K562 (cell line): Measurements from ENCODE around the gene SYVN1. TPM values are rescaled to one million over a fixed set of nuclear protein-coding genes. Genes with fewer than 3 reads are reported as not detected.

Source experiments
- BCOR ChIP-seq: fragments of 450-650 bp; IDR thresholded peaks from 2 replicates; pipeline ENCODE4 v1.6.1; 2016
- BRF2 ChIP-seq: IDR thresholded peaks from 3 replicates; pipeline ENCODE4 v1.6.1; 2011; ENCODE audit warnings: borderline replicate concordance, mild to moderate bottlenecking; ENCODE audit not compliant: insufficient read length, insufficient read depth
- CTCF ChIP-seq, 3 experiments: IDR thresholded peaks in 2 of 3; conservative IDR thresholded peaks in 1 of 3; 2 replicates each; pipeline ENCODE4 v1.5.1; 2011 to 2012; ENCODE audit warnings: low read length in 3 of 3, mild to moderate bottlenecking in 3 of 3, control low read depth in 2 of 3, improper control_type of control experiment in 1 of 3, inconsistent platforms in 1 of 3, low read depth in 1 of 3, mixed read lengths in 1 of 3, moderate library complexity in 1 of 3; ENCODE audit not compliant: insufficient read depth in 2 of 3
- DLX4 ChIP-seq: fragments of 250-450 bp; sonication (Bioruptor Pico); IDR thresholded peaks from 2 replicates; pipeline ENCODE4 v1.6.1; 2021; ENCODE audit warnings: mild to moderate bottlenecking
- E2F8 ChIP-seq: fragments of 450-650 bp; IDR thresholded peaks from 2 replicates; pipeline ENCODE4 v1.7.1; 2018; ENCODE audit warnings: mild to moderate bottlenecking, low read depth; ENCODE audit not compliant: partially characterized antibody
- ELK3 ChIP-seq: fragments of 450-650 bp; formaldehyde crosslinking; IDR thresholded peaks from 2 replicates; pipeline ENCODE4 v1.4.0; 2020; ENCODE audit warnings: mild to moderate bottlenecking
- IRF9 ChIP-seq: fragments of 450-650 bp; IDR thresholded peaks from 2 replicates; pipeline ENCODE4 v1.6.1; 2016; ENCODE audit warnings: missing biosample characterization, missing genetic modification characterization
- JUND ChIP-seq, 2 experiments: IDR thresholded peaks; 2 replicates in 1 of 2; 3 replicates in 1 of 2; pipeline ENCODE4 v1.6.1; 2011; ENCODE audit warnings: borderline replicate concordance in 2 of 2, low read depth in 2 of 2, low read length in 2 of 2, improper control_type of control experiment in 1 of 2, missing biosample characterization in 1 of 2, missing genetic modification characterization in 1 of 2, missing genetic modification reagents in 1 of 2
- PRMT5 ChIP-seq: sonication (generic); formaldehyde crosslinking; IDR thresholded peaks from 2 replicates; pipeline ENCODE4 v1.5.0; 2020; ENCODE audit warnings: missing genetic modification reagents
- RBBP5 ChIP-seq: fragments of 200-600 bp; sonication (generic); IDR thresholded peaks from 2 replicates; pipeline ENCODE4 v1.6.1; 2012; ENCODE audit warnings: borderline replicate concordance, mild to moderate bottlenecking, low read length, control low read depth, inconsistent platforms; ENCODE audit not compliant: insufficient read depth, poor library complexity, severe bottlenecking
- SIN3A ChIP-seq, 2 experiments: fragments of 150-350 bp in 1 of 2; IDR thresholded peaks; 2 replicates each; pipeline ENCODE4 v1.6.1; 2011 to 2016; ENCODE audit warnings: borderline replicate concordance in 2 of 2, low read depth in 2 of 2, low read length in 2 of 2, mild to moderate bottlenecking in 2 of 2, moderate library complexity in 2 of 2; ENCODE audit not compliant: control insufficient read depth in 1 of 2
- SMAD1 ChIP-seq: fragments of 150-350 bp; IDR thresholded peaks from 2 replicates; pipeline ENCODE4 v1.6.1; 2014; ENCODE audit warnings: low read length, low read depth; ENCODE audit not compliant: partially characterized antibody
- TEAD2 ChIP-seq: fragments of 450-650 bp; IDR thresholded peaks from 2 replicates; pipeline ENCODE4 v1.6.1; 2016; ENCODE audit warnings: missing genetic modification characterization, control low read depth, missing compliant biosample characterization
- ZBTB2 ChIP-seq: fragments of 450-650 bp; IDR thresholded peaks from 2 replicates; pipeline ENCODE4 v1.6.1; 2016; ENCODE audit warnings: antibody characterized with exemption
- polyA plus RNA-seq, 8 experiments: library from polyadenylated mRNA; depleted of rRNA in 4 of 8; stranded (reverse) in 5 of 8; unstranded in 3 of 8; fragments of >200 nt; fragmentation: Nextera tagmentation in 2 of 8; fragmentation: Illumina TruSeq in 1 of 8; extraction: Ambion mirVana in 2 of 8; extraction: Trizol in 1 of 8; gene quantifications; 2 replicates each; pipeline versions ENCODE4 v1.2.1 to v1.2.3, GENCODE V29; 2011 to 2014; ENCODE audit warnings: inconsistent platforms in 1 of 8, missing spikeins in 1 of 8
- total RNA-seq, 7 experiments: library from RNA; depleted of rRNA in 6 of 7; stranded (reverse); fragments of >200 nt in 6 of 7; fragmentation: Illumina TruSeq in 2 of 7; extraction: Trizol in 2 of 7; gene quantifications; 2 replicates each; pipeline versions ENCODE4 v1.2.1 to v1.2.3, GENCODE V29; 2011 to 2021; ENCODE audit warnings: low replicate concordance in 1 of 7

Gene SYVN1
- total and polyA plus RNA-seq, 9 of the 15 experiments (the other 6 are each of a cell fraction or from before 2014, with no cell fraction given): 0.41 to 47.4 (median 9.9) TPM

GRCh38 chr11:65121865-65122696 lies 12.2 kb downstream of the SYVN1 start, which contains the start of the genes FAU and MRPL49 (continued):
- TF ChIP-seq ZBTB2: peak; percentile 91
- TF ChIP-seq IRF9 (tag): no peak
- TF ChIP-seq RBBP5: peak; percentile 89
- peak; percentile 36 to 72; a peak in 3 of 4 replicates for TF ChIP-seq SIN3A (IDR thresholded peaks at IDR 0.05; ENCODE audit: borderline replicate concordance in 2 of 2, control insufficient read depth in 1 of 2, low read depth in 2 of 2, low read length in 2 of 2)
- TF ChIP-seq BCOR: no peak
- no peak for TF ChIP-seq CTCF (IDR thresholded peaks at IDR 0.05 in 2 of 3, conservative IDR thresholded peaks at IDR 0.05 in 1 of 3; ENCODE audit: insufficient read depth in 2 of 3, low read depth in 1 of 3, low read length in 3 of 3)
- no peak for TF ChIP-seq DLX4 (CRISPR knock-in tag)
- TF ChIP-seq ELK3 (CRISPR knock-in tag): no peak
- no peak for TF ChIP-seq BRF2
- TF ChIP-seq E2F8: peak; percentile 78
- TF ChIP-seq TEAD2 (tag): no peak
- peak; percentile 76 for TF ChIP-seq SMAD1
- TF ChIP-seq PRMT5 (CRISPR knock-in tag): no peak
- TF ChIP-seq JUND (IDR thresholded peaks at IDR 0.05; ENCODE audit: borderline replicate concordance, low read depth, low read length): peak; percentile 63
- TF ChIP-seq JUND (tag; IDR thresholded peaks at IDR 0.05; ENCODE audit: borderline replicate concordance, low read depth, low read length): peak; percentile 53; the same call in 1 of the 3 replicates
